Skin of body (tissue), 2 donors: ENCODE measurements around the gene CAMK1. TPM values are rescaled to one million over a fixed set of nuclear protein-coding genes. Genes with fewer than 3 reads are reported as not detected.

ENCODE experiments used
- DNase-seq: peaks from one replicate; lab custom pipeline; 2025; lab: John Stamatoyannopoulos, UW
- total RNA-seq: library from RNA; depleted of rRNA; stranded (reverse); fragments of >200 nt; gene quantifications from one replicate; pipeline ENCODE4 v1.2.3, GENCODE V29; 2014

The CAMK1 gene
- total RNA-seq, 1 donor from 2014 or later: 24.6 TPM

- DNase-seq: no peak
Measured at GRCh38 chr3:9743548-9743947, 26.2 kb downstream of the CAMK1 start.

DNA sequence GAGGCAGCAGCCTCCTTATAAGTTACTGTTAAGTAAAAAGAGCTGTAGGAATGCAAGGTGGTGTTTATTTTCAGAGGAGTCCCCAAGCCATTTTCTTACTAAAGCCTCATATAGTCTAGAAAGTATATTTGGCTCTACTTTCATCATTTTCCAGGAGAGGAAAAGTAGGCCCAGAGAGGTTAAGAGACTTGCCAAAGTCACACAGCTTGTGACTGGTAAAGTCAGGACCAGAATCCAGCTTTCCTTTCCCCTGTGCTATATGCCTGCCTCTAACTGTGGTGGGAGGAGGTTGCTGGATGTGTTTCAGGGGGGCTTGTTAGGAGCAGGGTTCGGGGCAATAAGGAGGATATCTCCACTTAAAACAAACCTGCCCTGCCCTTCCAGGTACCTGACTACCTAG lies 27.2 kb downstream of the CAMK1 start:
- no peak for DNase-seq

DNA sequence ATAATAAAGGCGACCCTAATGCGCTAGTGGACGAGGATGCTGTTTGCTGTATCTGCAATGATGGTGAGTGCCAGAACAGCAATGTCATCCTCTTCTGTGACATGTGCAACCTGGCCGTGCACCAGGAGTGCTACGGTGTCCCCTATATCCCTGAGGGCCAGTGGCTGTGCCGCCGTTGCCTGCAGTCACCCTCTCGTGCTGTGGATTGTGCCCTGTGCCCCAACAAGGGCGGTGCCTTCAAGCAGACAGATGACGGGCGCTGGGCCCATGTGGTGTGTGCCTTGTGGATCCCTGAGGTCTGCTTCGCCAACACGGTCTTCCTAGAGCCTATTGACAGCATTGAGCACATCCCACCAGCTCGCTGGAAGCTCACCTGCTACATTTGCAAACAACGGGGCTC lies 30.6 kb downstream of the CAMK1 start:
- DNase-seq: no peak

GRCh38 chr3:9736831-9737230 lies 32.9 kb downstream of the CAMK1 start:
- no peak for DNase-seq

- DNase-seq: no peak
Measured at GRCh38 chr3:9732740-9733115, 37.0 kb downstream of the CAMK1 start.

DNA sequence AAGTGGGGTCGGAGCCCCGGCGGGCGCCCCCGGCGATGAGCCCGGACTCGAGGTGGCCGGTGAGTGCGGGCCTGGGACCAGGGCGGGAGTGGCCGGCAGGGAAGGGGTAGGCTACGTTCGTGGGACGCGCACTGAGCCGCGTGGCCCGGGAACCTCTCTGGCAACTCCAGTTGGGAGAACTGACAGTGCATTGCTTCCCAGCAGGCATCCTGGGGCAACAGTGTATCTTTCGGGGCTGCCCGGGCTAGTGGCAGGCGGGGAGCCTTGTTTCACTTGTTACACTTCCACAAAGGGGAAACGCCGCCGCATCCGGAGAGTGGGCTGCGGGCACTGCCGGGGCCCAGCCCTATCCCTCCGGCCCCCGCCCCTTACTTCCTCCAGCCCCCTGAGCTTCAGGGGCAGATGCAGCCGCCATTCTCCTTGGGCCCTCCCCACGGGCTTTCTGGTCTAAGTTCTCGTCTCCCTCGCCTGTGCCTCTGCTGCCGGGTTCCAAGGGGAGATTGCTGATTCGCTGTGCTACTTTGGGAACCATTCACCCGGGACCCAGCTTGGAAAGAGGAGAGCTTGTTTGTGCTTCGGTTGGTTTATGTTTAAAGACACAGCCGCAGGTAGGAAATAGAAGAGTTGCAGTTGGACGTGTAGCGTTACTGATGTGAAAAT lies 37.5 kb downstream of the CAMK1 start:
- no peak for DNase-seq

- peak; percentile 97 for DNase-seq
Measured at GRCh38 chr3:9731206-9732079, 38.3 kb downstream of the CAMK1 start, which contains the start of gene BRPF1. Gene BRPF1 (plus strand): TSS chr3:9731735. CDS start chr3:9734141, 2,406 bp downstream.

DNA sequence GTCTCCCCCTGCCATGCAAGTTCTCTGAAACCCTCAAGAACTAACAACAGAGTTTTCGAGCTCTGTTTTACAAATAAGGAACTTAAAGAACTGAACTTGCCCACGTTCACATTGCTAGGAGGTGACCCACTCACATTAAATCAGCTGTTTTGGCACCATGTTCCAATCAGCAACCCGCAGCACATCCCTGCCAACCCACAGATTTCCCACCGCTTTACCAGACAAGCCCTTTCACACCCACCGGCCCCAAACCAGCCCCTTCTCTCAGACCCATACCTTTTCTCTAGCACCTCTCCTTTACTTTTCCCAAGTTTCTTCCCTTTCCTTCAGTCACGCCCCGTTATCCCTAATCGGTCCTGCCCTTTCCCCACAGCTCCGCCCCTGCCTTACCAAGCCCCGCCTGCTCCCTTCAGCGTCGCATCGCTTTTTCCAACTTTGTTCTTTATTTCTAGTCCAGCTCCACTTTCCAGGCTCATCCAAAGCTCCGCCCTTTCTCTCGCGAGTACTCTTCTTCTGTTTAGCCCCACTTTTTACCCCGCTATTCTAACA lies 39.0 kb downstream of the CAMK1 start:
- DNase-seq: no peak

- no peak for DNase-seq
Measured at GRCh38 chr3:9729419-9729818, 40.3 kb downstream of the CAMK1 start.

GRCh38 chr3:9727743-9728142 lies 42.0 kb downstream of the CAMK1 start:
- DNase-seq: no peak

DNA sequence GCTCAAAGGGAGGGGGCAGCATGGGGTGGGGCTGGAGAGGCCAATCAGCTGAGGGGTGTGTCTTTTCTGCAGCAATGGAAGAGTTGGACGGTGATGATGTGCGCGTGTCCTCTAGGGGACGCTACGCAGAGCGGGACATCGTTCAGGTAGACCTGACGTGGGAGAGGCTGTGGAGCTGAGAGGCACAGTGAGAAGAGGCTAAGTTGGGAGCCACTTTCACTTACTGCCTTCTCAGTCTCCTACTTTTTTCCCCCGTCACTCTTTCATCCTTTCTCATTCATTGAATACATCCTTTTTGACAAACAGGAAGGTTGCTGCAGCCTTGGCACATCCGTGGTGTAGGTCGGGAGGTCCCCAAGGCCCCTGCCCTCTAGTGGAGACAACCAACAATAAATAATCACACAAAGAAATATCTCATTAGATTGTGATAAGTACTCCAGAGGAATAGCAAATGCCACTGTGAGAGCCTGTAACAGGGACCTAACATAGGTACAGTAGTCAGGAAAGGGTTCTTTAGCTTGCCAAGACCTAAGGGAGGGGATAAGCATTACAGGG lies 42.6 kb downstream of the CAMK1 start:
- DNase-seq: no peak

DNA sequence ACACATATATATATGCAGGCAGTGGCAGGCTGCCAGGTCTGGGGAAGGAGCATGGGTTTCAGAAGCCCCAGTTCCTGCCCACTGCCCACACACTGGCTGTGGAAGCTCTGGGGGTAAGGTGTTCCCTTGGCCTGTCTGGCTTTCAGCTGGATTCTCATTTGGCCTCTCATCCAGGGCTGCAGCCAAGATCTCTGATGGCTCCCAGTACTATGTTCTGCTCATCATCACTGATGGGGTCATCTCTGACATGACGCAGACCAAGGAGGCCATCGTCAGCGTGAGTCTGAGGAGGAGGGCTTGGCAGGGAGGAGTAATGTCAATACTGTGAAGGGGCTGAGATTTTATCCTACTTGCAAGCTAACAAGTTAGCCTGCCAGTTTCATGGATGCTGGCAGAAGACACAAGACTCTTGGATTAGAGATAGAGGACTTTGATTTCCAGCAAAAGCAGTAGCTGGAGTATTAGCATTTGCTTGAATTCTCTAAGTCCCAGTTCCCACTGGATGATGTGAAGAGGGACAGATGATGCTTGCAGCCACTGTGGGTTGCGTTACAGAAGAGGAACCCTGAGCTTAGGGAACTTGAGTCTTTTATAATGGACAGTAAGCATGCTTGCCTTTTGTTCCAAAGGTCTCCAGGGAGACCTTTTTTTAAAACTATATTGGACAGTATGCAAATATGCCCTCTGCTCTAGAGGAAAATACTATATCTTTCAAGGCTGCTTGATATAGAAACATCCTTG lies 43.8 kb downstream of the CAMK1 start:
- DNase-seq: no peak

GRCh38 chr3:9721700-9722060 lies 48.1 kb downstream of the CAMK1 start:
- DNase-seq: no peak

DNA sequence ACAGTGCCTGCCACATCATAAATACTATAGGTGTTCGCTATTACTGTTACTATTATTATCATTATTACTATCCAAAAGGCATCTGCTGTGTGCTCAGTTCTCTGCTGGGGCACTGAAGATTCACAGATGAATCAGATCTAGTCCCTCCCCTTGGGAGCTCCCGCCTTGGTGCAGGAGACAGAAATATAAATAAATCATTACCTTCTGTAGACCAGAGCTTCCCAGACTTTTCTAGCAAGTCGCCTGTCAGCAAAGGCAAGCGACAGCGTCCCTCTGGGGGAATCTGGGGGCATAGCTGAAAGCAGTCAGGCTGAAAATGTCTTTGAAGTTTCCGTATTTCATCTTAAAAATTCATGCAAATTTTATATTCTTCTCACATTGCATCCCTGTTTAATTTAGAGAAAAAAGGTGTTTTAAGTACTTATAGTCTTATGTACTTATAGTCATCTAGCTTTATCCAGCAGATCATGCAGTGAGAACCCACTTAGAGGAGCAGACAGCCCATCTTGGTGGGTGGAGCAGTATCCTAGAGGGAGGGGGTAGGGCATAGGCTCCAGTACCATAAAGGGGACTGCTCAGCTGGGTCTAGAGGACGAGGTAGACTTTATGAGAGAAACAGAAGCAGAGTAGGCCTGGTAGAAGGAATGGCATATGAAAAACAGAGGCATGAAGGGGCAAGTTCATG lies 48.6 kb downstream of the CAMK1 start:
- no peak for DNase-seq

GRCh38 chr3:9718118-9718517 lies 51.6 kb downstream of the CAMK1 start:
- no peak for DNase-seq

GRCh38 chr3:9717563-9717962 lies 52.2 kb downstream of the CAMK1 start:
- DNase-seq: no peak

DNA sequence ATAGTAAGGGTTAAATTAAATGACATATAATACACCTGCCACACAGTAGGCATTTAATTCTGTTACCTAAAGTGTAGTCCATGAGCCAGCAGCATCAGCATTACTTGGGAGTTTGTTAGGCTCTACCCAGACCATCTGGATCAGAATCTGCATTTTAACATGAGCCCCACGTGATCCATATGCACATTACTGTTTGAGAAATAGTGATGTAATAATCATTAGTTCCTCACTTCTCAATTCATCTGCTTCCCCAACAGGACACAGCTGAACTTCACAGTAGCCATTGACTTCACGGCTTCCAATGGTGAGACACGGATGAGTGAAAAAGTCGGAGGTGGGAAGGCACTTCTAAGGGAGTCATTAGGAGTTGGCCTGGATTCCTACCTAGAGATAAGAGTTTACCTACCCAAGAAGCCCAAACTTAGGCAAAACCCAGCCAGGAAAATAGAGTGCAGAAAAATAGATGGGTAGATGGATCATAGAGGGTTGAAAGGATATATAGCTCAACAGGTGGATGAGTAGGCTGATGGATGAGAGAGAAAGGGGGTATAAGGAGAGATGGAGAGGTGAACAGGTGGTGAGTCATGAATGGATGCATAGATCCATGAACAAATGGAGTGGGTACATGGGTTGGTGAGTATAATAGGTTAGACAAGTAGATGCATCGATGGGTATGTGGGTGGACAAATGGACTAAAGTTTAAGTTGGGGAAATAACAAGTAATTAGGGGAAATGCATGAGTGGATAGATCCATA lies 52.8 kb downstream of the CAMK1 start:
- no peak for DNase-seq

DNA sequence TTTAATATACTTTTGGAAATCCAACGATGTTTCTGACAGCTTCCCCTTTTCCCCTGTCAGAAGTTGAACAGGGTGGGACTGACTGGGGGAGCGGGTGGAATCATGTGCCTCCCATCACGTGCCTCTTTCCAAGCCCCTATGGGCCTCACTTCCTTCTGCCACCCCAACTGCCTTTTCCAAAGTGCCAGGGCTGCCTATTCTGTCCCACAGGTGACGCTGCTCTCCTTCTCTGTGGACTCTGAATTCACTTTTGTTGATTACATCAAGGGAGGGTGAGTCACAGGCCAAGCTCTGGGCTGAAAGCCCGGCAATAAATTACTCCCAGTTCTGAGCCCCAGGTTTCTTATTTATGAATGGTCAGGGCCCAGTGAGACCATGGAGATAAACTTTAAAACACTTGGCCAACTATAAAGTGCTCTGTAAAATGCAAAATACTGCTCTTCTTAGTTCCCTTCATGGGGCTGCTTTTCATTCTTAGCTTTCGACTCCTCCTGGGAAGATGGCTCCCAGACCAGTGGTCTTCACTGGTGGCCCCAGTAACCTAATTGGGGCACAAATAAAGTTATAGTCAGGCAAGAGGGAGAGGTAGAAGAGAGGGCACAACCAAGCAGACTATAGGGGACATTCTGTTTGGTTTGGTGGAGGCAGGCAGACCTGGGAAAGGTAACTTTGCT lies 53.8 kb downstream of the CAMK1 start:
- no peak for DNase-seq

DNA sequence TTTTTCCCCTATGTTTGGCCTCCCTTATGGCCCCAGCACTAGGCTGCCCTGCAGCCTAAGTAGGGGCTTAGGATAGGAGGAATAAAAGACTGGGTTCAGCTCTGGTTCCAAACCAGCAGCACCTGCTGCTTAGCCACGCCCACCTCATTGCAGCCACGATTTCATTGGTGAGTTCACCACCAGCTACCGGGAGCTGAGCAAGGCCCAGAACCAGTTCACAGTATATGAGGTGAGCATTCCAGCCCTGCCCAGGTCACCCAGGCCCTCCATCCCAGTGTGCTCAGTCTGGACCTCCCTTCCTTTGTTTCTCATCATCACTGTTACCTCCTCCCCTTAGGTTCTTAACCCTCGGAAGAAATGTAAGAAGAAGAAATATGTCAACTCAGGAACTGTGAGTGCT lies 54.6 kb downstream of the CAMK1 start:
- no peak for DNase-seq

DNA sequence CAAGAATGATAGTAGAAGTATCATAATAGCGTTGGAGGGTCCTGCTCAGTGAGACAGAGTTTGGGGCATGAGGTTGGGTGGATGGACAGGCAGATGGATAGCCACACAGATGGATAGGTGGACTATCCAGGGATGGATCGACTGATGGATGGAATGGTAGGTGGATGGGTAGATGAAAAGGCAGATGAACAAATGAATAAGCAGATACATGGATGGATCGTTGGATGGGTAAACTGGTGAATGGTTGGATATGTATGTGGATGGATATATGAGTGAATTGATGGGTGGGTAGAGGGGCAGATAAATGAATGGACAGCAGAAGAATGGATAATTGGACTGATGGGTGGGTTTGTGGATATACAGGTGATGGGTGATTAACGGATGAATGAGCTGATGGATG lies 56.6 kb downstream of the CAMK1 start:
- no peak for DNase-seq
